Esophagus muscularis mucosa (tissue), 4 donors: ENCODE results near the gene ZNF556. TPM values are rescaled to one million over a fixed set of nuclear protein-coding genes. Genes with fewer than 3 reads are reported as not detected.

Source experiments
- DNase-seq: peaks from one replicate; pipeline ENCODE4 v3.0.0-alpha.2; 2017; ENCODE audit errors: extremely low spot score
- H3K27ac ChIP-seq, 4 donors: fragments of 200-600 bp; sonication (generic); replicated peaks in 1 of 4; 1 replicate in 3 of 4; 2 replicates in 1 of 4; pipeline ENCODE4 v1.5.1; 2016 to 2019; ENCODE audit warnings: mild to moderate bottlenecking in 1 of 4
- H3K27me3 ChIP-seq, 4 donors: fragments of 200-600 bp; sonication (generic); one replicate each; pipeline versions ENCODE4 v1.5.1 to v1.6.0; 2016 to 2019
- H3K36me3 ChIP-seq, 4 donors: fragments of 200-600 bp; sonication (generic); one replicate each; pipeline ENCODE4 v1.5.1; 2016 to 2019
- H3K4me1 ChIP-seq, 4 donors: fragments of 200-600 bp; sonication (generic); one replicate each; pipeline ENCODE4 v1.5.1; 2016 to 2019
- H3K4me3 ChIP-seq, 4 donors: fragments of 200-600 bp; sonication (generic); 1 replicate in 2 of 4; 2 replicates in 2 of 4; pipeline ENCODE4 v1.5.1; 2016 to 2019; ENCODE audit warnings: mild to moderate bottlenecking in 4 of 4, moderate library complexity in 1 of 4
- H3K9me3 ChIP-seq, 4 donors: fragments of 200-600 bp; sonication (generic); 1 replicate in 3 of 4; 2 replicates in 1 of 4; pipeline ENCODE4 v1.5.1; 2016 to 2019
- CTCF ChIP-seq, 3 experiments: fragments of 200-600 bp in 2 of 3; fragments of 450-650 bp in 1 of 3; sonication (generic) in 2 of 3; IDR thresholded peaks; one replicate each; pipeline ENCODE4 v1.5.1; 2017 to 2019; ENCODE audit warnings: antibody characterized with exemption in 3 of 3, mild to moderate bottlenecking in 2 of 3, moderate library complexity in 1 of 3
- EP300 ChIP-seq: sonication (generic); formaldehyde crosslinking; IDR thresholded peaks from one replicate; pipeline ENCODE4 v1.6.1; 2017; ENCODE audit warnings: antibody characterized with exemption
- POLR2A ChIP-seq: fragments of 450-650 bp; IDR thresholded peaks from one replicate; pipeline ENCODE4 v1.6.1; 2017; ENCODE audit warnings: antibody characterized with exemption, moderate library complexity, mild to moderate bottlenecking, low read depth
- POLR2AphosphoS5 ChIP-seq, 2 donors: sonication (generic); formaldehyde crosslinking; IDR thresholded peaks; one replicate each; pipeline ENCODE4 v1.6.1; 2017; ENCODE audit warnings: antibody characterized with exemption in 2 of 2
- WGBS: methylation state at CpG from one replicate; pipeline ENCODE4 v1.1.5; 2018; 5-methylcytosine and 5-hydroxymethylcytosine counted together
- intact Hi-C: fragments of 100-400 bp; cut with DNase I; formaldehyde crosslinking; loops from one replicate; pipeline ENCODE4 v1.15.1; 2023
- total RNA-seq, 4 donors: library from RNA; depleted of rRNA; stranded (reverse); fragments of >200 nt; gene quantifications; one replicate each; pipeline versions ENCODE4 v1.1.0 to v1.2.1, GENCODE V29; 2016

ZNF556 gene
- total RNA-seq, 4 donors from 2014 or later: 0.42 TPM; not detected in 3

- Histone ChIP-seq H3K36me3 (peaks cover 37 to 76% (median 56%) of the 10 kb centered on the region in 4 donors), H3K27ac (no peak overlapping the region)
These were observed 16.7 kb upstream of the ZNF556 start for GRCh38 chr19:2850256-2850925.

DNA sequence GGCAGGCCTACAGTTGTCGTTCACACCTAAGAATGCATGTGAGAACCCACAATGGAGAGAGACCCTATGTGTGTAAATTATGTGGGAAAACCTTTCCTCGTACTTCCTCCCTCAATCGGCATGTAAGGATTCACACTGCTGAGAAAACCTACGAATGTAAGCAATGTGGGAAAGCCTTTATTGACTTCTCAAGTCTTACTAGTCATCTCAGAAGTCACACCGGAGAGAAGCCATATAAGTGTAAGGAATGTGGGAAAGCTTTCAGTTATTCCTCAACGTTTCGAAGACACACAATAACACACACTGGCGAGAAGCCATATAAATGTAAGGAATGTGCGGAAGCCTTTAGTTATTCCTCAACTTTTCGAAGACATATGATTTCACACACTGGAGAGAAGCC is 14.5 kb upstream of the ZNF556 start:
- H3K36me3 ChIP-seq: peaks cover 37 to 67% (median 55%) of the 10 kb centered on the region in 4 donors
- H3K4me1 ChIP-seq: no peaks in the 10 kb centered on the region
- intact Hi-C loops: no loop called here
- WGBS: 95% methylated on average over 10 of the region's 10 CpGs
- H3K4me3 ChIP-seq: no peak overlapping the region
- peaks cover 19 to 94% (median 71%) of the 10 kb centered on the region in 4 donors for H3K9me3 ChIP-seq
- no peak for DNase-seq
- no peak overlapping the region for H3K27ac ChIP-seq
- TF ChIP-seq CTCF (IDR thresholded peaks at IDR 0.05): no peak
- H3K27me3 ChIP-seq: no peaks in the 10 kb centered on the region

More at GRCh38 chr19:2850256-2850925, 16.7 kb upstream of the ZNF556 start:
- DNase-seq: no peak
- intact Hi-C loops: no loop called here
- H3K4me1 ChIP-seq: peaks cover 0 to 5% (median 0%) of the 10 kb centered on the region in 4 donors
- TF ChIP-seq POLR2A: no peak
- no peak for TF ChIP-seq EP300
- TF ChIP-seq CTCF (IDR thresholded peaks at IDR 0.05): no peak
- TF ChIP-seq POLR2AphosphoS5 (IDR thresholded peaks at IDR 0.05): no peak
- peaks cover 19 to 89% (median 60%) of the 10 kb centered on the region in 4 donors for H3K9me3 ChIP-seq
- H3K4me3 ChIP-seq: no peak overlapping the region
- H3K27me3 ChIP-seq: no peaks in the 10 kb centered on the region
- WGBS: 97% methylated on average over 3 of the region's 3 CpGs

GRCh38 chr19:2853015-2853606 is 14.0 kb upstream of the ZNF556 start:
- no peaks in the 10 kb centered on the region for H3K27me3 ChIP-seq
- intact Hi-C loops: no loop called here
- peaks cover 37 to 67% (median 55%) of the 10 kb centered on the region in 4 donors for H3K36me3 ChIP-seq
- H3K27ac ChIP-seq: no peak overlapping the region
- no peaks in the 10 kb centered on the region for H3K4me1 ChIP-seq
- no peak overlapping the region for H3K4me3 ChIP-seq
- no peak for TF ChIP-seq EP300
- no peak for TF ChIP-seq CTCF (IDR thresholded peaks at IDR 0.05)
- TF ChIP-seq POLR2AphosphoS5 (IDR thresholded peaks at IDR 0.05): no peak
- TF ChIP-seq POLR2A: no peak
- WGBS: 96% methylated on average over 11 of the region's 11 CpGs
- peaks cover 19 to 94% (median 73%) of the 10 kb centered on the region in 4 donors for H3K9me3 ChIP-seq
- DNase-seq: no peak

DNA sequence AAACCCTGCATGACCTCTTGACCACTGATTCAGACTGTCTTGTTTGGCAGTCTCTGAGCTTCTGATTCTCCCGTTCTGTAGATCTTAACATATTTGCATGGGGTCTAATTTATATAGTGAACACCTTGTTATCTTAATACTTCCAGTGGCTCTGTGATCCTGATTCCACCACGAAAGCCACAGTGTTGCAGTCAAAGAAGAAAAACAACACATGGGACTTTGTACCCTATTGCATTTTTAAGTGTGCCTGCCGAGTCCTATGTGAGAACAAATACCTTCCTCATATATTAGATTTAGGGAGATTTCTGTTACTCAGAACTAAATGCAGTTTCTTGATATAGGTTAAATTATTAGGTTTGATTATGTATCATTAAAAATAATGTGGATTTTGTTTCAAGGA is 12.3 kb upstream of the ZNF556 start:
- TF ChIP-seq POLR2AphosphoS5 (IDR thresholded peaks at IDR 0.05) (no peak), EP300 (no peak), CTCF (IDR thresholded peaks at IDR 0.05) (no peak), POLR2A (no peak)
- 94% methylated on average over 3 of the region's 3 CpGs for WGBS
- Histone ChIP-seq H3K4me3 (no peak overlapping the region), H3K27ac (no peak overlapping the region), H3K4me1 (no peaks in the 10 kb centered on the region), H3K27me3 (no peaks in the 10 kb centered on the region), H3K9me3 (peaks cover 19 to 98% (median 78%) of the 10 kb centered on the region in 4 donors), H3K36me3 (peaks cover 37 to 60% (median 54%) of the 10 kb centered on the region in 4 donors)
- DNase-seq: no peak
- intact Hi-C loops: no loop called here
